OCI-LY1 (cell line): ENCODE results near the gene LRTM2.

Source experiments
- EZH2 ChIP-seq: fragments of 200-600 bp; sonication (generic), shearing (Covaris generic); IDR thresholded peaks from 2 replicates; pipeline ENCODE4 v1.8.0; 2017; ENCODE audit warnings: borderline replicate concordance, mixed run types, mild to moderate bottlenecking, antibody characterized with exemption, low read length, moderate library complexity, mixed read lengths
- TF ChIP-seq, protein P1 (sequence below): fragments of 200-600 bp; sonication (generic), shearing (Covaris generic); IDR thresholded peaks from 2 replicates; pipeline ENCODE4 v1.5.1; 2017; ENCODE audit warnings: mild to moderate bottlenecking, antibody characterized with exemption, low read length, moderate library complexity, mixed read lengths

DNA sequence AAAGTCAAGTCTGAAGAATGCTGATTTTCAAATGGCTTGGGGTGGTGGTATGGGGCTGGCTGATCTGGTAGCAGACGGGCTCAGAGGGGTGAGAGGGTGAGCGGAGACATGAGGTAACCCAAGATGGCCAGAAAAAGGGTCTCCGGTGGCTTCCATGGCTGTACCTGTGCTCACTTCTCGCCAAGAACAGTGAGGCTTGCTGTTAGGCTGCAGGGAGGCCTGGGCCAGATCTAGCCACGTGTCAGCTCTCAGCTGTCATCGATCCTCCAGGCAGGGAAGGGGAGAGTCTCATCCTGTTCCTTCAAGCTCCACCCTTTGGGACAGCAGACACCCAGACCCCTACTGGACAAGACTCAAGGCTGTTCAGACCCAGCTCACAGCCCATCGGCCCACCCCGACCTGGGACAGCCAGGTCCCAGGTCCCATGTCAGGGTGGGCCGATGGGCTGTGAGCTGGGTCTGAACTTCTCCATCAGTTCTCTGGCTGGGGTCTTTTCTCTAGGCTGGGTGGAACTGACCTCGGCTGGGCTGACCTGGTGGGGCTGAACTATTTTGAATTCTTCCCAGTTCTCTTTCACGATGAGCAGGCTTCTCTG is 9.0 kb downstream of the LRTM2 start:
- TF ChIP-seq, protein P1, sequence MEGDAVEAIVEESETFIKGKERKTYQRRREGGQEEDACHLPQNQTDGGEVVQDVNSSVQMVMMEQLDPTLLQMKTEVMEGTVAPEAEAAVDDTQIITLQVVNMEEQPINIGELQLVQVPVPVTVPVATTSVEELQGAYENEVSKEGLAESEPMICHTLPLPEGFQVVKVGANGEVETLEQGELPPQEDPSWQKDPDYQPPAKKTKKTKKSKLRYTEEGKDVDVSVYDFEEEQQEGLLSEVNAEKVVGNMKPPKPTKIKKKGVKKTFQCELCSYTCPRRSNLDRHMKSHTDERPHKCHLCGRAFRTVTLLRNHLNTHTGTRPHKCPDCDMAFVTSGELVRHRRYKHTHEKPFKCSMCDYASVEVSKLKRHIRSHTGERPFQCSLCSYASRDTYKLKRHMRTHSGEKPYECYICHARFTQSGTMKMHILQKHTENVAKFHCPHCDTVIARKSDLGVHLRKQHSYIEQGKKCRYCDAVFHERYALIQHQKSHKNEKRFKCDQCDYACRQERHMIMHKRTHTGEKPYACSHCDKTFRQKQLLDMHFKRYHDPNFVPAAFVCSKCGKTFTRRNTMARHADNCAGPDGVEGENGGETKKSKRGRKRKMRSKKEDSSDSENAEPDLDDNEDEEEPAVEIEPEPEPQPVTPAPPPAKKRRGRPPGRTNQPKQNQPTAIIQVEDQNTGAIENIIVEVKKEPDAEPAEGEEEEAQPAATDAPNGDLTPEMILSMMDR, result no peak
- TF ChIP-seq EZH2, result no peak
